Measurements from ENCODE around the gene AFAP1. TPM values are rescaled to one million over a fixed set of nuclear protein-coding genes. Genes with fewer than 3 reads are reported as not detected.

The AFAP1 gene
- total RNA-seq, 4 donors from 2014 or later = 8.2 to 55.0 (median 28.9) TPM

GRCh38 chr4:7974425-7974824, 34.8 kb upstream of the AFAP1 start:
- H3K36me3 ChIP-seq = no peaks in the 10 kb centered on the region
- H3K4me3 ChIP-seq = no peak overlapping the region
- no peaks in the 10 kb centered on the region for H3K9me3 ChIP-seq
- H3K27ac ChIP-seq = no peak overlapping the region
- H3K4me1 ChIP-seq = peaks cover 0 to 3% of the 10 kb centered on the region in 2 donors
- intact Hi-C loops (cut with DNase I; ENCODE audit: low total_unique reads) = no loop called here
- TF ChIP-seq CTCF (IDR thresholded peaks at IDR 0.05) (no peak), POLR2A (IDR thresholded peaks at IDR 0.05) (no peak)
- H3K27me3 ChIP-seq = no peaks in the 10 kb centered on the region
- no peak for DNase-seq

GRCh38 chr4:7973545-7973981, 33.9 kb upstream of the AFAP1 start:
- H3K4me1 ChIP-seq = peaks cover 0 to 3% of the 10 kb centered on the region in 2 donors
- H3K9me3 ChIP-seq = no peaks in the 10 kb centered on the region
- no peak for DNase-seq
- no peak overlapping the region for H3K27ac ChIP-seq
- no peaks in the 10 kb centered on the region for H3K36me3 ChIP-seq
- no peak overlapping the region for H3K4me3 ChIP-seq
- TF ChIP-seq POLR2A (IDR thresholded peaks at IDR 0.05) (no peak), CTCF (IDR thresholded peaks at IDR 0.05) (no peak)
- H3K27me3 ChIP-seq = no peaks in the 10 kb centered on the region
- intact Hi-C loops (cut with DNase I; ENCODE audit: low total_unique reads) = no loop called here

GRCh38 chr4:7971881-7972500, 32.3 kb upstream of the AFAP1 start:
- TF ChIP-seq POLR2A (IDR thresholded peaks at IDR 0.05) = no peak
- TF ChIP-seq CTCF (IDR thresholded peaks at IDR 0.05) = no peak
- Histone ChIP-seq H3K4me3 (no peak overlapping the region), H3K4me1 (peaks cover 0 to 4% of the 10 kb centered on the region in 2 donors), H3K27ac (peak overlapping the region in 1 of 2 donors; percentile 78), H3K9me3 (no peaks in the 10 kb centered on the region), H3K27me3 (no peaks in the 10 kb centered on the region), H3K36me3 (no peaks in the 10 kb centered on the region)
- DNase-seq = no peak
- intact Hi-C loops (cut with DNase I; ENCODE audit: low total_unique reads) = no loop called here

GRCh38 chr4:7971159-7971631, 31.5 kb upstream of the AFAP1 start:
- DNase-seq = no peak
- TF ChIP-seq CTCF (IDR thresholded peaks at IDR 0.05) = no peak
- no peak for TF ChIP-seq POLR2A (IDR thresholded peaks at IDR 0.05)
- H3K36me3 ChIP-seq = no peaks in the 10 kb centered on the region
- no peaks in the 10 kb centered on the region for H3K9me3 ChIP-seq
- H3K27me3 ChIP-seq = no peaks in the 10 kb centered on the region
- H3K4me3 ChIP-seq = no peak overlapping the region
- H3K4me1 ChIP-seq = peaks cover 0 to 4% of the 10 kb centered on the region in 2 donors
- H3K27ac ChIP-seq = peak overlapping the region; percentile 69 to 78
- intact Hi-C loops (cut with DNase I; ENCODE audit: low total_unique reads) = no loop called here

- intact Hi-C loops (cut with DNase I; ENCODE audit: low total_unique reads) = no loop called here
- DNase-seq = no peak
- Histone ChIP-seq H3K4me3 (no peak overlapping the region), H3K4me1 (peaks cover 0 to 4% of the 10 kb centered on the region in 2 donors), H3K9me3 (no peaks in the 10 kb centered on the region), H3K27ac (peak overlapping the region; percentile 69 to 78), H3K36me3 (no peaks in the 10 kb centered on the region), H3K27me3 (no peaks in the 10 kb centered on the region)
- TF ChIP-seq CTCF (IDR thresholded peaks at IDR 0.05) (no peak), POLR2A (IDR thresholded peaks at IDR 0.05) (no peak)
Observed at GRCh38 chr4:7970361-7970946, 30.8 kb upstream of the AFAP1 start.

Data from uterus (tissue), 4 donors.